Ovary (tissue), 3 donors: ENCODE measurements around the gene RPGR.

Source experiments
- CTCF ChIP-seq, 3 donors: fragments of 450-650 bp in 2 of 3; fragments of 200-600 bp in 1 of 3; IDR thresholded peaks; one replicate each; pipeline versions ENCODE4 v1.5.1 to v1.8.0; 2016 to 2022; ENCODE audit warnings: antibody characterized with exemption in 3 of 3, mild to moderate bottlenecking in 1 of 3
- EP300 ChIP-seq: sonication (generic); formaldehyde crosslinking; IDR thresholded peaks from one replicate; pipeline ENCODE4 v1.6.1; 2017; ENCODE audit warnings: antibody characterized with exemption
- donor health status: DM: no; HTN: no; CAD: no.

- TF ChIP-seq CTCF (IDR thresholded peaks at IDR 0.05) (no peak), EP300 (no peak)
These were observed 15.6 kb downstream of the RPGR start for GRCh38 chrX:38311743-38312142.
